Right atrium auricular region (tissue), 2 donors: ENCODE measurements around the gene IL19. TPM values are rescaled to one million over a fixed set of nuclear protein-coding genes. Genes with fewer than 3 reads are reported as not detected.

Experiments used
- DNase-seq: peaks from one replicate; pipeline ENCODE4 v3.0.0-alpha.2; 2019; ENCODE audit warnings: low spot score
- H3K27ac ChIP-seq, 2 donors: fragments of 200-600 bp; sonication (generic); 1 replicate in 1 of 2; 2 replicates in 1 of 2; pipeline ENCODE4 v1.5.1; 2016 to 2019
- H3K27me3 ChIP-seq, 2 donors: fragments of 200-600 bp; sonication (generic); one replicate each; pipeline versions ENCODE4 v1.5.1 to v1.6.0; 2017 to 2019
- H3K36me3 ChIP-seq: fragments of 200-600 bp; sonication (generic); one replicate; pipeline ENCODE4 v1.5.1; 2016
- H3K4me1 ChIP-seq, 2 donors: fragments of 200-600 bp; sonication (generic); one replicate each; pipeline versions ENCODE4 v1.5.1 to v1.6.0; 2017 to 2019
- H3K4me3 ChIP-seq, 2 donors: fragments of 200-600 bp; sonication (generic); 1 replicate in 1 of 2; 2 replicates in 1 of 2; pipeline ENCODE4 v1.5.1; 2017 to 2019; ENCODE audit warnings: mild to moderate bottlenecking in 1 of 2, moderate library complexity in 1 of 2
- H3K9me3 ChIP-seq, 2 donors: fragments of 200-600 bp; sonication (generic); one replicate each; pipeline ENCODE4 v1.5.1; 2019
- total RNA-seq, 2 donors: library from RNA; depleted of rRNA; stranded (reverse); fragments of >200 nt; gene quantifications; one replicate each; pipeline ENCODE4 v1.1.0, GENCODE V29; 2016
- TF ChIP-seq, protein P1 (sequence below), 2 donors: fragments of 200-600 bp; sonication (generic); IDR thresholded peaks; one replicate each; pipeline ENCODE4 v1.5.1; 2019; ENCODE audit warnings: antibody characterized with exemption in 2 of 2

IL19 gene
- total RNA-seq, 2 donors from 2014 or later = not detected

DNA sequence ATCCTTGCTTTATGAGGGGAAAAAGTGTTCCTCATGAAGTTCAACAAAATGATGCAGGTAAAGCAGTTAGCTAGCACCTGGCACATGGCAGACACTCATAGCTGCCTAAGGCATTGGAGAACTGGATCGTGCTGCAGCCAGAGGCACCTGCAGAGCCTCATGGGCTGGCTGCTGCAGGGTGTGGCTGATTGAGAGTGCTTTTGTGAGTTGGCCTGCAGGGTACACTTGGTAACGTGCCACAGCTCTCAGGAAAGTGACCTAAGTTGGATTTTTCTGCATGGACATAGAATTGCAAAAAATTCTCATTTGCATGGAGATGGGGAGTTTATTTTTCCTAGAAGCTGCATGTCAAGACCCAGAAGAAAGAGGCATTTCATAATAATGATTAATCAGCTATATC, 63.2 kb downstream of the IL19 start:
- no peaks in the 10 kb centered on the region for H3K27me3 ChIP-seq
- no peaks in the 10 kb centered on the region for H3K4me1 ChIP-seq
- no peaks in the 10 kb centered on the region for H3K9me3 ChIP-seq
- no peak overlapping the region for H3K27ac ChIP-seq
- DNase-seq = no peak
- TF ChIP-seq, protein P1, sequence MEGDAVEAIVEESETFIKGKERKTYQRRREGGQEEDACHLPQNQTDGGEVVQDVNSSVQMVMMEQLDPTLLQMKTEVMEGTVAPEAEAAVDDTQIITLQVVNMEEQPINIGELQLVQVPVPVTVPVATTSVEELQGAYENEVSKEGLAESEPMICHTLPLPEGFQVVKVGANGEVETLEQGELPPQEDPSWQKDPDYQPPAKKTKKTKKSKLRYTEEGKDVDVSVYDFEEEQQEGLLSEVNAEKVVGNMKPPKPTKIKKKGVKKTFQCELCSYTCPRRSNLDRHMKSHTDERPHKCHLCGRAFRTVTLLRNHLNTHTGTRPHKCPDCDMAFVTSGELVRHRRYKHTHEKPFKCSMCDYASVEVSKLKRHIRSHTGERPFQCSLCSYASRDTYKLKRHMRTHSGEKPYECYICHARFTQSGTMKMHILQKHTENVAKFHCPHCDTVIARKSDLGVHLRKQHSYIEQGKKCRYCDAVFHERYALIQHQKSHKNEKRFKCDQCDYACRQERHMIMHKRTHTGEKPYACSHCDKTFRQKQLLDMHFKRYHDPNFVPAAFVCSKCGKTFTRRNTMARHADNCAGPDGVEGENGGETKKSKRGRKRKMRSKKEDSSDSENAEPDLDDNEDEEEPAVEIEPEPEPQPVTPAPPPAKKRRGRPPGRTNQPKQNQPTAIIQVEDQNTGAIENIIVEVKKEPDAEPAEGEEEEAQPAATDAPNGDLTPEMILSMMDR (IDR thresholded peaks at IDR 0.05) = no peak
- H3K4me3 ChIP-seq = no peak overlapping the region
- no peaks in the 10 kb centered on the region for H3K36me3 ChIP-seq

DNA sequence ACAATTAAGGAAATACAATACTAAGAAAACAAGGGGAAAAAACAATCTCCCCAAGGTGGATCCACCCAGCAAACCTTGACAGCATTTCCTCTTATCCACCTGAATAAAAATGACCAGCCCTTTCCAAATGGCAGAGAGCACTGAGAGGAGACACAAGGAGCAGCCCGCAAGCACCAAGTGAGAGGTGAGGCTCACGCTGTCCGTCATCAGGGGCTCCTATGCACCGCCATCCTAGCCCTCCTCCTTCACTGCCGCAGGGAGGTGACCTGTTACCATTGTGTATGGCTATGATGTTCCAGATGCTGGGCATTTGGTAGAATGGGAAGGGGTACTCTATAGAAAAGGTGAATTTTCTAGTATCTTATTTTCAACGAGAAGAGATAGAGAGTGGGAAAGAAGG, 63.6 kb downstream of the IL19 start:
- no peaks in the 10 kb centered on the region for H3K27me3 ChIP-seq
- DNase-seq = no peak
- H3K4me1 ChIP-seq = no peaks in the 10 kb centered on the region
- H3K9me3 ChIP-seq = no peaks in the 10 kb centered on the region
- no peak overlapping the region for H3K27ac ChIP-seq
- no peak overlapping the region for H3K4me3 ChIP-seq
- no peaks in the 10 kb centered on the region for H3K36me3 ChIP-seq
- TF ChIP-seq, protein P1 (IDR thresholded peaks at IDR 0.05) = no peak

DNA sequence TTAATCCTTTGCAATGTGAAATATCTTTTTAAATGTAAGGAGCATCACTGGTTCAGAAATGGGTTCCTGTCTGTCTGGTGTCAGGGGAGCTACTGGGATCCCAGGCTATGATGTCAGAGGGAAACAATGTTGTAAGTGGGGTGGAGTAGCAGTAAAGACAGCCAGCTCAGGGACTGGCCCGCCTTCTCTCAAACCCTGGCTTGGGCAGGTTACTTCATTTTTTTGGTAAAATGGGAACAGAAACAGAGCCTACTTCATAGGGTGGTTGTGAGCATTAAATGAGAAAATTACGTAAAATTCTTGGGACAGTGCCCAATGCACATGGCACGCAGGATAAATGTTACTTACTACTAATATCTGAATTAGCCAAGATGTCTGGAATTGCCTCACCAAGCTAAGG, 64.1 kb downstream of the IL19 start:
- no peak for DNase-seq
- Histone ChIP-seq H3K9me3 (no peaks in the 10 kb centered on the region), H3K27me3 (no peaks in the 10 kb centered on the region)

DNA sequence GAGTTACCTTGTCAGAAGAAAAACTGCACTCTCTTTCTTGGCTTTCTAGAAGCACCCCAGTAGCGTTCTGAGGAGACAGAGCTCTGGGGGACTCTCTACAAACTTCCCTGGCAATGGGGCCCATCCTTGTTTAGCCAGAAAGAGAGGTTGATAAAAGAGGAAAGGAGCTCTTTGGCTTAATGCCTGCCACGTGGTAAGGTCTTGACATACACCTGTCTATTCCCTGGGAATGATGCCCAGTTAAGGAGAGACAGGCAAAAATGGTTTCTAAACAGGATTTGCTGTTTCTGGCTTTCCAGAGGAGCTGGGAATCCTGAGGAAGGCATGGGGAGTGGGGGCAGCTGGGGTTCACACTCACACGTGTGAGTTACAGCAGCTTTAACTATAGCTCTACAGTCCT, 64.6 kb downstream of the IL19 start:
- Histone ChIP-seq H3K4me3 (no peak overlapping the region), H3K27me3 (no peaks in the 10 kb centered on the region), H3K4me1 (no peaks in the 10 kb centered on the region), H3K9me3 (no peaks in the 10 kb centered on the region), H3K36me3 (no peaks in the 10 kb centered on the region), H3K27ac (no peak overlapping the region)
- TF ChIP-seq, protein P1 (IDR thresholded peaks at IDR 0.05) = no peak
- no peak for DNase-seq

More for the DNA sequence above, 64.1 kb downstream of the IL19 start:
- Histone ChIP-seq H3K27ac (no peak overlapping the region), H3K4me1 (no peaks in the 10 kb centered on the region), H3K4me3 (no peak overlapping the region), H3K36me3 (no peaks in the 10 kb centered on the region)
- TF ChIP-seq, protein P1 (IDR thresholded peaks at IDR 0.05) = no peak

DNA sequence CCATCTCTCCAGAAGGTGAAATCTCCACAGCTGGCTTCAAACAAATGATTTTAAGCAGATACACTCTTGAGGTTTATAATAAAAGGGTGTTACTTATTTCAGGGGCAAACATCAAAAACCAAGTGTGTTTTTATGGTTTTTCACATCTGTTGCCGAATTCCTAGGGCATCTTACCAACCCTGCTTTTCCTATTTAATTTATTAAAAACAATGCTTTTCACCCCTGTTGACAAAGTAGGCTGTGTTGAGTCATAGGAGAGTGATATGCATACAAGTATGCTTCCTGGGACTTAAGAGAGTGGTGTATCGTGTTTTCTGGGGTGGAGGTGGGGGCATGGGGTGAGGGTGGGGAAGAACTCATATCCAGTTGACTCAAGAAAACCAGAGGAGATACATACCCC, 65.5 kb downstream of the IL19 start:
- Histone ChIP-seq H3K4me1 (no peaks in the 10 kb centered on the region), H3K4me3 (no peak overlapping the region), H3K27ac (no peak overlapping the region), H3K9me3 (no peaks in the 10 kb centered on the region), H3K36me3 (no peaks in the 10 kb centered on the region), H3K27me3 (no peaks in the 10 kb centered on the region)
- TF ChIP-seq, protein P1 (IDR thresholded peaks at IDR 0.05) = no peak
- no peak for DNase-seq

DNA sequence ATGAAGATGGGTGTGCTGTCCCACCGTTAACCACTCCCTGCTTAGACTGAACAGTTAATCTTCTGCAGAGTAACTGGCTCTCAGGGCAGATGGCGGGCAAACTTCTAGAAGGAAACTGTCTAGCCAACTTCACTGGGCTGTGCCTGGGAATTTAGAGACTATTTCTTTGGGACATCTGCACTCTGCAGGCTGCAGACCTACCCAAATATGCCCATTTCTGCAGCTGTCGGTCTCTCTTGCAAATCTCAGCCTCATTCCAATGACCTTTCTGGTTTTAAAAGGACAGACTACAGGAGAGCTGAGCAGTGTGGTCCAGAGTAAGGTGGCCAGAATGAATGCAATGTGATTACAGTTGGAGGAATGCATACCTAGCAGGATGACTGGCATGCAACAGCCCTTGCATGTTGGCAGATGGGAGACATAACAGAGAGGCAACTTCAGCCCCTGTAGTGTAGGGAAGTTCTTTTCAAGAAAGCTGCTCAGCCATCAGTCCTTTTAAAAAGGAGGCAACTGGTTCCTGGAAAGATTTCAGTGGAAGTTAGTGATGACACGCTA, 68.5 kb downstream of the IL19 start:
- TF ChIP-seq, protein P1 (IDR thresholded peaks at IDR 0.05) = no peak
- no peak overlapping the region for H3K4me3 ChIP-seq
- H3K36me3 ChIP-seq = no peaks in the 10 kb centered on the region
- H3K9me3 ChIP-seq = no peaks in the 10 kb centered on the region
- no peak overlapping the region for H3K27ac ChIP-seq
- H3K4me1 ChIP-seq = no peaks in the 10 kb centered on the region
- no peak for DNase-seq
- no peaks in the 10 kb centered on the region for H3K27me3 ChIP-seq
